ENCODE results near the gene MAP2K5.

DNA sequence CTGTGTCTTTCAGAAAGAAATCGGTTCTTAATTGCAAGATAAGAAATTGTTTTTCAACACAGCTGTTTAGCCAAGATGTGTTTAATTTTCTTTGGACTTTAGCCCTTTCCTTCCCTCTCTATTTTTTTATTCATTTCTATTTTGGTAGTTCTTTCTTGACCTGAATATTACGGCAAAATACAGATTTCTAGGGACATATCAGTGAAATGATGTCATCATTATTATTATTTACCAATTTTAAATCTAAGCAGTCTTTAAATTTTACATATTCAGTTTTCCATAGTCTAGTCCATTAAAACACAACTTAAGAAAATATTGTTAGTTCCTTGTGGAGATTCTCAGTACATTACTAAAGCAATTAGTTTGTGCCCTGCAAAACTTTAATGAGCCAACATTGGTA lies 104.3 kb downstream of the MAP2K5 start:
- no peak for TF ChIP-seq MXI1 (conservative IDR thresholded peaks at IDR 0.05; ENCODE audit: poor library complexity, severe bottlenecking)
- no peak for TF ChIP-seq CTCF (IDR thresholded peaks at IDR 0.05; ENCODE audit: poor library complexity, severe bottlenecking)
- no peak for TF ChIP-seq POLR2AphosphoS5 (IDR thresholded peaks at IDR 0.05)
